RWPE2 (cell line): Measurements from ENCODE around the gene UHRF1.
"Not testable (repeated sequence)": the region's sequence is repeated elsewhere in the genome, so short reads cannot be mapped to it uniquely, and the experiment has no call there.

Experiments
- ATAC-seq: fragments of 200-7000 bp; cut with Tn5 transposase; 3 replicates; pipeline ENCODE4 v1.9.1; 2021; ENCODE audit warnings: low read depth
- DNase-seq: peaks from one replicate; pipeline ENCODE4 v3.0.0-alpha.2; 2020; ENCODE audit warnings: low spot score
- H3K27ac ChIP-seq: fragments of 450-650 bp; 2 replicates; pipeline ENCODE4 v1.5.1; 2017; ENCODE audit warnings: mild to moderate bottlenecking; ENCODE audit not compliant: poor library complexity, severe bottlenecking
- H3K27me3 ChIP-seq: fragments of 250-450 bp; sonication (Bioruptor Pico); 2 replicates; pipeline ENCODE4 v1.5.1; 2021; ENCODE audit warnings: mild to moderate bottlenecking, moderate library complexity; ENCODE audit not compliant: insufficient read depth, poor library complexity, severe bottlenecking
- H3K36me3 ChIP-seq: fragments of 250-450 bp; sonication (Bioruptor Pico); 2 replicates; pipeline ENCODE4 v1.5.1; 2020; ENCODE audit warnings: low read depth, mild to moderate bottlenecking, moderate library complexity
- H3K4me1 ChIP-seq: fragments of 250-450 bp; sonication (Bioruptor Pico); 2 replicates; pipeline ENCODE4 v1.5.1; 2021; ENCODE audit warnings: mild to moderate bottlenecking, moderate library complexity; ENCODE audit not compliant: insufficient read depth, poor library complexity, severe bottlenecking
- H3K4me3 ChIP-seq: fragments of 250-450 bp; sonication (Bioruptor Pico); 2 replicates; pipeline ENCODE4 v1.5.1; 2021; ENCODE audit warnings: mild to moderate bottlenecking, moderate library complexity; ENCODE audit not compliant: severe bottlenecking
- H3K9me3 ChIP-seq: fragments of 250-450 bp; sonication (Bioruptor Pico); 2 replicates; pipeline ENCODE4 v1.5.1; 2021; ENCODE audit warnings: mild to moderate bottlenecking, moderate library complexity; ENCODE audit not compliant: severe bottlenecking
- TF ChIP-seq, protein P1 (sequence below): fragments of 450-650 bp; IDR thresholded peaks from one replicate; pipeline ENCODE4 v1.5.1; 2017; ENCODE audit warnings: mild to moderate bottlenecking, moderate library complexity; ENCODE audit not compliant: poor library complexity, severe bottlenecking

UHRF1 gene

DNA sequence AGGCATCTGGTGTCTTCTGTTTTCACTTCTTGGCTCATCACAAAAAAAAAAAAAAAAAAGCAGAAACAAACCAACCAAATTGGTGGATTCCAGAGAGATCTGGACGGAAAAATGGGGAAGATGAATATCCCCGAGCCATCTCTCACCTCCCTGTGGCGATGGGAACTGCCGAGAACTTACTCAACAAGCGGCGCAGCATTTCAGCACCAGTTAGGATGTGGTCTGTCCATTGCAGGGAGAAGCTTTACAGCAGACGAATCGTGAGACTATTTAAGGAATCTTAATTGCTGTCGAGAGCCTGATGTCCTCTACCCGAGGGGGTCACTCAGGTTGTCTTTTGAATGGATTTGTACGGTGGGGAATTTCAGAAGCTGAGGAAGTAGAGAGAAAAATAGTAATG is 42.4 kb downstream of the UHRF1 start:
- H3K27me3 ChIP-seq: no peaks in the 10 kb centered on the region
- ATAC-seq (no peak), DNase-seq (no peak)
- H3K4me3 ChIP-seq: no peak overlapping the region
- no peaks in the 10 kb centered on the region for H3K4me1 ChIP-seq
- peaks cover 81% of the 10 kb centered on the region for H3K36me3 ChIP-seq
- no peaks in the 10 kb centered on the region for H3K9me3 ChIP-seq
- TF ChIP-seq, protein P1, sequence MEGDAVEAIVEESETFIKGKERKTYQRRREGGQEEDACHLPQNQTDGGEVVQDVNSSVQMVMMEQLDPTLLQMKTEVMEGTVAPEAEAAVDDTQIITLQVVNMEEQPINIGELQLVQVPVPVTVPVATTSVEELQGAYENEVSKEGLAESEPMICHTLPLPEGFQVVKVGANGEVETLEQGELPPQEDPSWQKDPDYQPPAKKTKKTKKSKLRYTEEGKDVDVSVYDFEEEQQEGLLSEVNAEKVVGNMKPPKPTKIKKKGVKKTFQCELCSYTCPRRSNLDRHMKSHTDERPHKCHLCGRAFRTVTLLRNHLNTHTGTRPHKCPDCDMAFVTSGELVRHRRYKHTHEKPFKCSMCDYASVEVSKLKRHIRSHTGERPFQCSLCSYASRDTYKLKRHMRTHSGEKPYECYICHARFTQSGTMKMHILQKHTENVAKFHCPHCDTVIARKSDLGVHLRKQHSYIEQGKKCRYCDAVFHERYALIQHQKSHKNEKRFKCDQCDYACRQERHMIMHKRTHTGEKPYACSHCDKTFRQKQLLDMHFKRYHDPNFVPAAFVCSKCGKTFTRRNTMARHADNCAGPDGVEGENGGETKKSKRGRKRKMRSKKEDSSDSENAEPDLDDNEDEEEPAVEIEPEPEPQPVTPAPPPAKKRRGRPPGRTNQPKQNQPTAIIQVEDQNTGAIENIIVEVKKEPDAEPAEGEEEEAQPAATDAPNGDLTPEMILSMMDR: no peak
- H3K27ac ChIP-seq: no peak overlapping the region

DNA sequence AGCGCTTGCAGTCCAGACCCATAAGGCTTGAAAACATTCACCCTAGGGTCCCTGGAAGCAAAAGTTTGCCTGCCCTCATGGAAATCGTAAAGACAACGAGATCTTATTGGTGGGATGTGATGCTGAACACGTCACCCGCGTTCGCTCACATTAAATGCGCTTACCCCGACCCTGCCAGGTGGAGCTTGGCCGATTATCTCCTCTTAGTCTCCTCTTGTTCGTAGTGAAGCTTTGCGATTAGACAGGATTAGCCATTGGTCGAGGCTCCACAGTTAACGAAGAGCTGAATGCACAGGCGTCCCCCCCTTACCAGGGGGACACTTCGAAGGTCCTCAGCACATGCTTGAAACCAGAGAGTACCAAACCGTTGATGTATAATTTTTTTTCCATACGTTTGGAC is 43.6 kb downstream of the UHRF1 start:
- Histone ChIP-seq H3K4me3 (no peak overlapping the region), H3K4me1 (no peaks in the 10 kb centered on the region), H3K9me3 (no peaks in the 10 kb centered on the region), H3K27ac (no peak overlapping the region), H3K27me3 (no peaks in the 10 kb centered on the region), H3K36me3 (peaks cover 77% of the 10 kb centered on the region)
- ATAC-seq (no peak), DNase-seq (no peak)
- TF ChIP-seq, protein P1: no peak

DNA sequence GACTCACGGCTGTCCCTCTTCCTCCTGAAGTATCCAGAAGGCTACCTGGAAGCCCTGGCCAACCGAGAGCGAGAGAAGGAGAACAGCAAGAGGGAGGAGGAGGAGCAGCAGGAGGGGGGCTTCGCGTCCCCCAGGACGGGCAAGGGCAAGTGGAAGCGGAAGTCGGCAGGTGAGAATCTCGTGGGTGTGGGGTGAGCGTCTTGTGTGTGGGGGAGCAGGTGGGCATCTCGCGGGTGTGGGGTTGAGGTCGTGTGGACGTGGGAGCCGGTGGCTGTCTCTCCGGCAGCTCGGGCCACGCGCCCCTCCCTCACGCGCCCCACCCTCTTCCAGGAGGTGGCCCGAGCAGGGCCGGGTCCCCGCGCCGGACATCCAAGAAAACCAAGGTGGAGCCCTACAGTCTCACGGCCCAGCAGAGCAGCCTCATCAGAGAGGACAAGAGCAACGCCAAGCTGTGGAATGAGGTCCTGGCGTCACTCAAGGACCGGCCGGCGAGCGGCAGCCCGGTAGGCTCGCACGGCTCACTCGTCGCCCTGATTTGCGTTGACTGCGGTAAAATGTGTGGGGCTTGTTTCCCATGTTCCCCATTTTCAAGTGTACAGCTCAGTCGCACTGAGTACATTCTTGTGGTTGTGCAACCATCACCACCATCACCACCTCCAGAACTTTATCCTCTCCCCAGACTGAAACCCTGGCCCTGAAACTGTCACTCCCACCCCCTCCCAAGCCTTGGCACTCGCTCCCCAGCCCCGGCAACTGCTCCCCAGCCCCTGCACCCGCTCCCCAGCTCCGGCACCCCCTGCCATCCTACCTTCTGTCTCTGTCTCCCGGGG is 45.2 kb downstream of the UHRF1 start:
- not testable (repeated sequence) for H3K9me3 ChIP-seq, H3K27me3 ChIP-seq, DNase-seq, ATAC-seq, H3K4me3 ChIP-seq, H3K4me1 ChIP-seq, H3K27ac ChIP-seq
- H3K36me3 ChIP-seq: peaks cover 77% of the 10 kb centered on the region

DNA sequence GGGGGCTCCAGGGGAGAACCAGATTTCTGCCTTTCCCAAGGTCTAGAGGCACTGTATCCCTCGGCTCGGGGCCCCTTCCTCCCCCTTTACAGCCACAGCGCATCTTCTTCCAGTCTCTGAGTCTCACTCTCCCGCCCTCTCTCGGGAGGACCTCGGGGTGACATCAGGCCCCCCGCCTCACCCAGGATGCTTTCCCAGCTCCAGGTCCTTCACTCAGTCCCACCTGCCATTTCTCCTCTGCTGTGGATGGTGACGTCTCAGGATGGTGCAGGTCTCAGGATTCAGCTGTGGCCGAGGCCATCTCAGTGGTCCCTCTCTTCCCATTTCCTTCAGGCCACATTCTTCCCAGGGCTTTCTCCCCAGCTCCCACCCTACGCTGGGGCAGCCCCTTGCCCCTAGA is 46.0 kb downstream of the UHRF1 start:
- TF ChIP-seq, protein P1: no peak
- Histone ChIP-seq H3K27me3 (no peaks in the 10 kb centered on the region), H3K9me3 (no peaks in the 10 kb centered on the region), H3K36me3 (peaks cover 81% of the 10 kb centered on the region), H3K4me1 (no peaks in the 10 kb centered on the region), H3K4me3 (no peak overlapping the region), H3K27ac (no peak overlapping the region)
- no peak for ATAC-seq
- DNase-seq: no peak

DNA sequence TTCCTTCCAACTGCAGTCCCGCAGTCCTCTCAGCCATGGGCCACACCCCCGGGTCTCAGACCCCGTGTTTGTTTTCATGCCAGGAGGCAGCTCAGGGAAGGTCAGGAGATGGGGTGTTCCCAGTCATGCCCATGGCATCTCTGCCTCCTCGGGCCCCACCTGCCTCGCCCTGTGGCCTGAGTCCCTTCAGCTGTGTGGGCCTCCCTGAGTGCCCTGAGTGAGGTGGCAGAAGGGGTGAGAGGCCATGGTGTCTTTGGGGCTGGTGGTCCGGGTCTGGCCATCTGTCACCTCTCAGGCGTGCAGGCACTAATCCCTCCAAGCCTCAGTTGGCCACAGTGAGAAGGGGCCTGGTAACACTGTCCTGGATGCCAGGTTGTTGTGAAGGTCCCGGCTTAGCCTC is 48.7 kb downstream of the UHRF1 start:
- H3K27ac ChIP-seq: no peak overlapping the region
- no peak overlapping the region for H3K4me3 ChIP-seq
- peaks cover 75% of the 10 kb centered on the region for H3K36me3 ChIP-seq
- TF ChIP-seq, protein P1: no peak
- H3K4me1 ChIP-seq: no peaks in the 10 kb centered on the region
- DNase-seq: no peak
- H3K27me3 ChIP-seq: no peaks in the 10 kb centered on the region
- ATAC-seq: no peak
- H3K9me3 ChIP-seq: no peaks in the 10 kb centered on the region
